Measurements from ENCODE around the gene CD177.

The CD177 gene

DNA sequence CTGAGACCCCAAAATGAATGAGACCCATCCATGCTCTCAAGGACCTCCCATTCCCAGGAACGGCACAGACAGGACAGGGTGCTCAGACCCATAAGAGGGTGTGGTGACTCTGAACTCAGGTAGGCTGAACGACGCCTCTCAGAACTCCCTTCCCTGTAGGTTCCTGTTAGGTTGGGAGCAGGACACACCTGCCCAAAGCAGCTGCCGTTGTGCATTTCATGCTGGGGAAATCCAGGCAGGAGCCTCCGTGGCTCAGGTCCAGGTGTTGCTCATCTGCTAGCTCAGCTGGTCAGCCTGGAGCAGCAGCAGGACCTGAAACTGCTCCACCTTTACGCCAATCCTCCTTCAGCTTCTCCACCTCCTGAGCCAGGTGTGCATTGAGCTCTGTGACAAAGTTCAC is 42.1 kb downstream of the CD177 start:
- DNase-seq (ENCODE audit: low spot score) (no peak), ATAC-seq (ENCODE audit: low read depth) (0 out of 3 replicates have a peak, but pooled peaks have one; percentile 17)
- no peaks in the 10 kb centered on the region for H3K27me3 ChIP-seq (ENCODE audit: insufficient read depth, poor library complexity, severe bottlenecking)
- TF ChIP-seq, protein P1, sequence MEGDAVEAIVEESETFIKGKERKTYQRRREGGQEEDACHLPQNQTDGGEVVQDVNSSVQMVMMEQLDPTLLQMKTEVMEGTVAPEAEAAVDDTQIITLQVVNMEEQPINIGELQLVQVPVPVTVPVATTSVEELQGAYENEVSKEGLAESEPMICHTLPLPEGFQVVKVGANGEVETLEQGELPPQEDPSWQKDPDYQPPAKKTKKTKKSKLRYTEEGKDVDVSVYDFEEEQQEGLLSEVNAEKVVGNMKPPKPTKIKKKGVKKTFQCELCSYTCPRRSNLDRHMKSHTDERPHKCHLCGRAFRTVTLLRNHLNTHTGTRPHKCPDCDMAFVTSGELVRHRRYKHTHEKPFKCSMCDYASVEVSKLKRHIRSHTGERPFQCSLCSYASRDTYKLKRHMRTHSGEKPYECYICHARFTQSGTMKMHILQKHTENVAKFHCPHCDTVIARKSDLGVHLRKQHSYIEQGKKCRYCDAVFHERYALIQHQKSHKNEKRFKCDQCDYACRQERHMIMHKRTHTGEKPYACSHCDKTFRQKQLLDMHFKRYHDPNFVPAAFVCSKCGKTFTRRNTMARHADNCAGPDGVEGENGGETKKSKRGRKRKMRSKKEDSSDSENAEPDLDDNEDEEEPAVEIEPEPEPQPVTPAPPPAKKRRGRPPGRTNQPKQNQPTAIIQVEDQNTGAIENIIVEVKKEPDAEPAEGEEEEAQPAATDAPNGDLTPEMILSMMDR (IDR thresholded peaks at IDR 0.05; ENCODE audit: poor library complexity, severe bottlenecking): no peak
- no peak overlapping the region for H3K27ac ChIP-seq (ENCODE audit: poor library complexity, severe bottlenecking)
- no peak overlapping the region for H3K4me3 ChIP-seq (ENCODE audit: severe bottlenecking)
- H3K9me3 ChIP-seq (ENCODE audit: severe bottlenecking): no peaks in the 10 kb centered on the region
- no peaks in the 10 kb centered on the region for H3K4me1 ChIP-seq (ENCODE audit: insufficient read depth, poor library complexity, severe bottlenecking)
- H3K36me3 ChIP-seq (ENCODE audit: low read depth): no peaks in the 10 kb centered on the region

DNA sequence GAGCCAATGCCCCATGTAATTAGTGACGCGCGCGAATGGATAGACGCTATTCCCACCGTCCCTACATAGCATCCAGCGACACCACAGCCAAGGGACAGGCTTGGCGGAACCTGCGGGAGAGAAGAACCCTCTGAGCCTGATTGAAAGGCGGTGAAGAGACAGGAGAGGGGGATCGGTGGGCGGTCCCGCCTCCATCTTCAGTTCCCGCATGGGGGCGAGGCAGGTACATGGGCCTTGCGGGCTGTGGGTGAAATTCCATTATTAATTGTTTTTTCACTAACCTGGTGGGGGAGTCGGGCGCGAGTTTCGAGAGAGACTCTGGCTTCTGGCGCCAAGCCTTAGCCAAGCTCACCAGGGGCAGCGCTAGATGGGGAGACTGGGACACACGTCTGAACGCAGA is 52.8 kb downstream of the CD177 start:
- Histone ChIP-seq H3K27me3 (ENCODE audit: insufficient read depth, poor library complexity, severe bottlenecking) (no peaks in the 10 kb centered on the region), H3K27ac (ENCODE audit: poor library complexity, severe bottlenecking) (no peak overlapping the region), H3K4me3 (ENCODE audit: severe bottlenecking) (no peak overlapping the region), H3K36me3 (ENCODE audit: low read depth) (no peaks in the 10 kb centered on the region), H3K4me1 (ENCODE audit: insufficient read depth, poor library complexity, severe bottlenecking) (no peaks in the 10 kb centered on the region), H3K9me3 (ENCODE audit: severe bottlenecking) (no peaks in the 10 kb centered on the region)
- TF ChIP-seq, protein P1 (IDR thresholded peaks at IDR 0.05; ENCODE audit: poor library complexity, severe bottlenecking): no peak
- ATAC-seq (ENCODE audit: low read depth): no peak
- DNase-seq (ENCODE audit: low spot score): no peak

DNA sequence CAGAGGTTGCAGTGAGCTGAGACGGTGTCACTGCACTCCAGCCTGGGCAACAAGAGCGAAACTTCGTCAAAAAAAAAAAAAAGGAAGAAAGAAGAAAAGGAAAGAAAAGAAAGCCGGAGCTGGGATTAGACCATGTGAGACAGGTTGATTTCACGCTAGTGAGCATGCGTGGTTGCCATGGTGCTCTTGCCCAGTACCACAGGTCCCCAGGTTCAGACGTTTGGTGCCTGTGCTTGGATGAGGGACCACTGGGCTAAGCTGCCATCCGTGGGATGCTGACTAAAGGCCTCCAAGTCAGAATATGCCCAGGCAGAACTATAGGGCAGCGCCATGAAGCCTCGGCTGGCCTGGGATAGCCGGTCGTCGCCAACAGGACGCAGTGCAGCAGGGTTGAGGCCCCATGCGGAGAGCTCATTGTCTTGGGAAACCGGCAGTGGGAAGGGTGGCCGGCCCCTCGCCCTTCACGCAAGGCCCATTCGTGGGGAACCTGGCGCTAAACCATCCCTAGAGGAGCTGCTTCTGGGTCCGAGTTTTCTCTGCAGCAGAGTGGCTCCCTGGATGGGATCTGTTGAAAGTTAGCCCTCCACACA is 54.0 kb downstream of the CD177 start:
- Histone ChIP-seq H3K27me3 (ENCODE audit: insufficient read depth, poor library complexity, severe bottlenecking) (no peaks in the 10 kb centered on the region), H3K27ac (ENCODE audit: poor library complexity, severe bottlenecking) (no peak overlapping the region), H3K9me3 (ENCODE audit: severe bottlenecking) (no peaks in the 10 kb centered on the region), H3K36me3 (ENCODE audit: low read depth) (no peaks in the 10 kb centered on the region), H3K4me3 (ENCODE audit: severe bottlenecking) (no peak overlapping the region), H3K4me1 (ENCODE audit: insufficient read depth, poor library complexity, severe bottlenecking) (no peaks in the 10 kb centered on the region)
- TF ChIP-seq, protein P1 (IDR thresholded peaks at IDR 0.05; ENCODE audit: poor library complexity, severe bottlenecking): no peak
- no peak for ATAC-seq (ENCODE audit: low read depth)
- no peak for DNase-seq (ENCODE audit: low spot score)

DNA sequence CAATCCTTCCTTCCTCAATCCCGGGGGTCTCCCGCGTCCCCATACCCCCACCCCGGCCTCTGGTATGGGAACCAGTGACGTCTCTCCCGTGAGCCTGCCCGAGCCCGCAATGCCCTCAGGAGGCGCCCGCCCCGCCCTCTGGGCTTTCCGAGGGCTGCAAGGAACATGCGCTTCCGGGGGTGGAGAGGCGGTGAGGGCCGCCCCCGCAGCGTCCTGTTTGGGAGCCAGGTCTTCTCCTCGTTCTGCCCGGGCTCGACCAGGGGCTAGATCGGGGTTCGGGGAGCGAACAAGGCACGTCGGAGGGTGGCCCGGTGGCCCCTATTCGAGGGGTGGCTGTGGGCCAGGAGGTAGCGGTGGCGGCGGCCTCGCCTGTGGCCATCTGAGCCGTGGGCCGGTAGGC is 54.6 kb downstream of the CD177 start:
- no peaks in the 10 kb centered on the region for H3K36me3 ChIP-seq (ENCODE audit: low read depth)
- H3K9me3 ChIP-seq (ENCODE audit: severe bottlenecking): no peaks in the 10 kb centered on the region
- H3K27me3 ChIP-seq (ENCODE audit: insufficient read depth, poor library complexity, severe bottlenecking): no peaks in the 10 kb centered on the region
- no peak overlapping the region for H3K4me3 ChIP-seq (ENCODE audit: severe bottlenecking)
- DNase-seq (ENCODE audit: low spot score): peak; percentile 63
- no peak for ATAC-seq (ENCODE audit: low read depth)
- no peaks in the 10 kb centered on the region for H3K4me1 ChIP-seq (ENCODE audit: insufficient read depth, poor library complexity, severe bottlenecking)
- H3K27ac ChIP-seq (ENCODE audit: poor library complexity, severe bottlenecking): no peak overlapping the region
- TF ChIP-seq, protein P1 (IDR thresholded peaks at IDR 0.05; ENCODE audit: poor library complexity, severe bottlenecking): no peak

DNA sequence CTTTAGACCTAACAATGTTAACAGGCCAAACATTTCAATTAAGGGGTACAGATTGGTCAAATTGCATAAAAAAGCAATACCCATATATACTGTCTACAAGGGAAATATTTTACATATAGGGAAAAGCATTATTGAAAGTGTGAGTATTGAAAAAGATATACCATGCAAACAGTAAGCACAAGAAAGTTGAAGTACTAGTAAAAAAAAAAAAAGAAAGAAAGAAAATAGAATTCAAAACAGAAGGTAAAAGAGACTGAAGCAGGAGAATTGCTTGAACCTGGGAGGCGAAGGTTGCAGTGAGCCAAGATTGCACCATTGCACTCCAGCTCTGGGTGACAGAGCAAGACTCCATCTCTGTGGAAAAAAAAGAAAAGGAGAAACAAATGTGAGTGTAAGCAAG is 55.9 kb downstream of the CD177 start:
- Histone ChIP-seq H3K4me3 (ENCODE audit: severe bottlenecking) (no peak overlapping the region), H3K4me1 (ENCODE audit: insufficient read depth, poor library complexity, severe bottlenecking) (no peaks in the 10 kb centered on the region), H3K27me3 (ENCODE audit: insufficient read depth, poor library complexity, severe bottlenecking) (no peaks in the 10 kb centered on the region), H3K9me3 (ENCODE audit: severe bottlenecking) (no peaks in the 10 kb centered on the region), H3K36me3 (ENCODE audit: low read depth) (no peaks in the 10 kb centered on the region), H3K27ac (ENCODE audit: poor library complexity, severe bottlenecking) (no peak overlapping the region)
- ATAC-seq (ENCODE audit: low read depth) (no peak), DNase-seq (ENCODE audit: low spot score) (no peak)
- TF ChIP-seq, protein P1 (IDR thresholded peaks at IDR 0.05; ENCODE audit: poor library complexity, severe bottlenecking): no peak

Data from RWPE2 (cell line).